GM18498 (cell line): ENCODE data around the gene THOC7.

Experiments used
- ATAC-seq: cut with Tn5 transposase; IDR thresholded peaks from one replicate; pipeline ENCODE4 v1.9.1; 2021; ENCODE audit warnings: mild to moderate bottlenecking, moderate library complexity; ENCODE audit not compliant: unreplicated experiment

The THOC7 gene

DNA sequence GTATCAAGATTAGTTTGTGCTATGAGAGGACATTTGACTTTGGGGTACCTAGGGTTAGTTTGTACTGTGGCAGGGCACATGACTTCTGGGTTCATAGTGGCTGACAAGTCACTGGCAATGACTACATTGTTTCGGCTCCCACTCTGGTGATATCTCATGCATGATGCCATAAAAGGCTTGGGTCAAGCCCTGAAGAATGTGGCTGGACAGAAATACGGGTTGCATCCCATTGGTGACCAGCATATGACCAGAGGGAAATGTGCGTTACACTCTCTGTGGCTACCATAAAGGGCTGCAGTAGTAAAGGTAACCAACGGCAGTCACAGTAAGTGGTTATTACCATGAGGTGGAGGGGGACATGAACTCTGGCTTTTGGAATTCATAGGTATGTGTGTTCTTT lies 18.4 kb downstream of the THOC7 start:
- ATAC-seq = no peak

DNA sequence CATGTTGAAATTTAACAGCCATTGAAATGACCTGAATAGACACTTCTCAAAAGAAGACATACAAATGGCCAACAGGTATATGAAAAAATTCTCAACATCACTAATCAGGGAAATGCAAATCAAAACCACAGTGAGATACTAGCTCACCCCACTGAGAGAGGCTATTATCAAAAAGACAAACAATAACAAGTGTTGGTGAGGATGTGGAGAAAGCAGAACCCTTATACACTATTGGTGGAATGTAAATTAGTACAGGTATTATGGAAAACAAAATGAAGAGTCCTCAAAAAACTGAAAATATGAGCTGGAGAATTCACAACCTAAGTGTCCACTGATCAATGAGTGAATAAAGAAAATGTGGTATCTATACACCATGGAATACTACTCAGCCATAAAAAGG lies 21.5 kb downstream of the THOC7 start:
- ATAC-seq = no peak

DNA sequence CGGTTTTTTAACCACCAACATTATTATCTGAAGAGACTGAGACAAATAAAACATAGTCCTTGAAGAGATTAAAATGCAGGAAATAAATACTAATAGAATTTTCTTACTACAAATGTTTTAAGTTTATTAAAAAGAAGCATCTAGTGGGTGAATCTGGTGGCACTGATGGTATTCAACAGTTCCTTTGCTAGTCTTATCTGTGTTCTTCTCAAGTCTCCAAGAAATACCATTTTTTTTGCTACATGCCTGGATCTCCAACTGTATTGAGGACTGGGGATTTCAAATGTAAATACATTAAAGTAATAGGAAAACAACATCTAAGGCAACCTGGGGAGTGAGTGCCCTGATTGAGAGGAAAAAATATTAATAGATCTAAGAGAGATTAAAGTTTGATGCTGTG lies 21.9 kb downstream of the THOC7 start:
- ATAC-seq = no peak

- no peak for ATAC-seq
Measured at GRCh38 chr3:63832395-63832794, 31.2 kb downstream of the THOC7 start.

DNA sequence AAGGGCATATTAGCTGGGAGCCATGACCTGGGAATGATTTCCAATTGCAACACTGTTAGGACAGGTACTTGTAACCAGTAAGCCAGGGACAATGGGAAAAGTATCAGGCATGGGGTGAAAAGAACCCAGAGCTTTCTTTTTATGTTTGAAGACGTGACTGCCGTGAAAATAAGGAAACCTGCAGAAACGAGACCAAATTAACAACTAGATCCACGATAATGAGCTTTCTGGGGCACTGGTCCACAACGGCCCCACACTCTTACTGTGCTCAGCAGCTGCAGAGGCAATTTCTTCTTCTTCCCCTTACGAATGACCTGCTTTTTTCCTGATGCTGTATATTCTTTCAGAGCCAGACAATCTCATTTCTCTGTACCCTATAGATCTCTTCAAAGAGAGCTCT lies 33.1 kb downstream of the THOC7 start:
- ATAC-seq = no peak

GRCh38 chr3:63824309-63824708 lies 39.3 kb downstream of the THOC7 start:
- ATAC-seq = no peak

DNA sequence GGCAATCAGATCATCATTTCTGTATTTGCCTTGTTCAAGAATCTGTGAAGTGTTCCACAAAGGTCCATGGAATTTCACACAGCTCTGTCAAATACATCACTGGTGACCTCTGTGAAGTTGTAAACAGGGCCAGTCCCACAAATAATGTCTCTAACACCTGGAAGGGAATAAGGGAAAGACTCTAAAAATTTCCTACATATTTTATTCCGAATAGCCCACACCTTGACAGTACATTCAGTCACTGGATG lies 44.5 kb downstream of the THOC7 start, which contains the start of gene C3orf49:
TSS of gene C3orf49 (plus strand) at position 149 of the 248 bp plus-strand sequence. CDS start 173 bp downstream, outside the sequence.
- no peak for ATAC-seq

- peak; percentile 74 for ATAC-seq
Measured at GRCh38 chr3:63818282-63819150, 45.1 kb downstream of the THOC7 start.

GRCh38 chr3:63817225-63817624 lies 46.4 kb downstream of the THOC7 start:
- no peak for ATAC-seq

GRCh38 chr3:63814237-63814636 lies 49.4 kb downstream of the THOC7 start:
- no peak for ATAC-seq

DNA sequence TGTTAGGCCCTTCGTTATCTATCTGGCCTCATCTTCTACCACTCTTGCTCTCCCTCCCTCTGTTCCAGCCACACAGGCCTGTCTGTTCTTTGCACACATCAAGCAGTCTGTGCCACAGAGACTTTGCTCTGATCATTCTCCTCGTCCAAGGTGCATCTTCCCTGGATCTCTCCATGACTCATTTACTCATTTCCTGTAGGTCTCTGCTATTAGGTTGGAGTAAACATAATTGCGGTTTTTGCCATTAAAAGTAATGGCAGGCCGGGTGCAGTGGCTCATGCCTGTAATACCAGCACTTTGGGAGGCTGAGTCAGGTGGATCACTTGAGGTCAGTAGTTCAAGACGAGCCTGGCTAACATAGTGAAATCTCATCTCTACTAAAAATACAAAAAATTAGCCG lies 54.0 kb downstream of the THOC7 start:
- ATAC-seq = no peak

DNA sequence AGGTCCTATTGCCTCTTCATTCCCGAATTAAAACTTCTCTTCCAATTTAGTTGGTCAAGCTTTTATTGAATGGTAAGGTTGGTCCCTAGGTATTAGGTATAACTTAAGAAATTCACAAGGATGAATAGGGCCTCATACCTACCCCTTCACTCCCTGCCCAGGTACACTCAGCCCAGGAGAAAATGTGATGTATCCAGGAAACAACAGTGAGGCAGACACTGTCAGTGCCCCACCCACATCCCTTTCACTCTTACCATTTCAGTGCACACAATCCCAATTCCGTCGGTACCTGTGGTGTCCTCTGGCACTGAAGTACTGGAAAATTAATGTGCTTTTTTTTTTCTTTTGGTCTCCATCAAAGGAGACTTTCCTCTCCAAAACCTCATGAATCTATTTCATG lies 55.0 kb downstream of the THOC7 start:
- no peak for ATAC-seq

DNA sequence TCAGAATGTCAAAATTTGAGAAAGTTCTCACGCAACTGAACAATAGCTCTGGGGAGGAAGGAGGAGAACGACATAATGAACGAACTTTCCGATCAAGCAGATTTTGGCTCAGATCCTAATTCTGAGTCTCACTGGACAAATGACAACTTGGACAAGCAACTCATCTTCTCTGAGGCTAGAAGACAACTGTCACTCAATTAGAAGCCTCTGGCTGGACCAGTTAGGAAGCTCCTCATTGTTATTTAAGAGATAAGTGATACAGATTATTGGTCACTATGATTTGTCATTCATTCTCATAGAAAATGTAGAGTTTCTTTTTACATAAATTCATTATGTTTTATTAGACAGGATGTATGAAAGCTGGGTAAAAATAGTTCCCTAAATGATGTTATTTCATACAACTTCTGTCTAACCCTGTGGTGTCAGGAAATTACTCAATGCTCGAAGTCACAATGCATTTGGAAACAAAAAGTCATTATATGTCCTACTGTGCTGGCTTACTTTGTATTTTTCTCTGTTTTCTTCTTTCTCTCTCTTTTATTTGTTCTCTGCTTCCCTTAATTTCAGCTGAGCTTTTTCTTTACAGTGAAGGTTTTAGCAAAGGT lies 55.5 kb downstream of the THOC7 start:
- ATAC-seq = no peak

- no peak for ATAC-seq
Measured at GRCh38 chr3:63803911-63804310, 59.7 kb downstream of the THOC7 start.

GRCh38 chr3:63800097-63800496 lies 63.5 kb downstream of the THOC7 start:
- ATAC-seq = no peak

- no peak for ATAC-seq
Measured at GRCh38 chr3:63798949-63799348, 64.7 kb downstream of the THOC7 start.

DNA sequence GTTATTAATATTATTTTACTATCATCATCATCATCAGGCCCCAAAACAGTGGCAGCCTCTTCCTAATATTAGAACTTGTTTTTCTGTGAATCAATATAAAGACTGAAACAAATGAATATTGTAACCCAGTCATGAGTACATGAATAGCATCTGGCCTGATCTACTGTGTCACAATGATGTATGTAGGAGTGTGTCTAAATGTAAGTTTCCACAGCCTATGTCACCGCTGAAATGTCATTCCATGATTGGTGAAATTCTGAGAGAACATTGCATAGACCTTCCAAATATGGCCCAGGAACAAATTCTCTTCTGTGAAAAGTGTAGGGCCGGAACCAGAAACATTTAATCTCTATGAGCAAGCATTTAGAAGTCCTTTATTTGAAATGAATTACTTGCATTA lies 65.1 kb downstream of the THOC7 start:
- ATAC-seq = no peak

DNA sequence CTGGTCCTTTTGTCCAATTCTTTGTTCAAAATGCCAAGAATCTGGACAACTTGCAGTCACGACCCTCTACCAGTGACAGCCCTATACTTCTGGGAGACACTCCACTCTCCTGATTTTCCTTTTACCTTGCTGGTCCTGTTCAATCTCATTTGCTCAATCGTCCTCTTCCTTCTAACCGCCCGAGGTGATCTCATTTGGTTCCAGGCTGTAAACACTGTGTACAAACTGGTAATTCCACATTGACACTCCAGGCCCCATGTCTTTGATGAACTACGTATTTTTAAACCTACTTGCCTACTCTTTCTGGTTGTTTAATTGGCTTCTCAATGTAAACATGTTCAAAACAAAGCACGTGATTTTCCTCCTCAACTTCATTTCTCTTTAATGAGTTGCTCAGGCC lies 68.2 kb downstream of the THOC7 start:
- no peak for ATAC-seq

DNA sequence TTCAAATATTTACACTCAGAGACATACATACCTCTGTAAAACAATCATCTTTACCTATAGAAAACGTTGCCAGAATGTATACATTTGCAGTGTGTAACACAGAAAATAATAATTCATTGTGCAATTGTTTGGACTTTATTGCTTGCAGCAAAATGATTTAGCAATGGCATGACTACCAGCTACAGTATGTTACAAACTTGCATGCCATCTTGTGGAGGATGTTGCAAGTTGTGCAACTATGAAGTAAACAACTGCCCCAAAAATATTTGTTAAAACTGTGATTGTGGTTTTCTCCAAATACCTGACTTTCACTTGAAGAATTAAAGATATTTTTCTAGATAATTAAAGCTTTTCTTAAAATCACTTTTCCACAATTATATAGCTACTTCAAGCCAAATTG lies 71.6 kb downstream of the THOC7 start:
- no peak for ATAC-seq
